Measurements from ENCODE around the gene LASP1. TPM values are rescaled to one million over a fixed set of nuclear protein-coding genes. Genes with fewer than 3 reads are reported as not detected.

The LASP1 gene
- total and polyA plus RNA-seq, 7 donors, result 8.6 to 20.1 (median 14.6) TPM

GRCh38 chr17:38915639-38915995 lies 45.8 kb downstream of the LASP1 start:
- no peak for TF ChIP-seq CTCF (IDR thresholded peaks at IDR 0.05)
- 92 to 93% (median 92%) methylated on average over 7 of the region's 7 CpGs for WGBS, 3 donors
- no peaks in the 10 kb centered on the region for H3K27me3 ChIP-seq (ENCODE audit: insufficient read depth in 3 of 3, low read length in 2 of 3)
- ATAC-seq (no peak), DNase-seq (peak in 1 of 2 donors; percentile 3)
- H3K27ac ChIP-seq, result no peak overlapping the region
- intact Hi-C loops (cut with DNase I), result no loop called here
- H3K36me3 ChIP-seq (ENCODE audit: insufficient read depth in 1 of 2, low read depth in 1 of 2), result peaks cover 3 to 49% of the 10 kb centered on the region in 2 donors
- no peaks in the 10 kb centered on the region for H3K9me3 ChIP-seq
- peaks cover 13% of the 10 kb centered on the region for H3K4me1 ChIP-seq
- H3K4me3 ChIP-seq, result no peak overlapping the region

- ATAC-seq (no peak), DNase-seq (no peak)
- Histone ChIP-seq H3K4me3 (no peak overlapping the region), H3K36me3 (ENCODE audit: insufficient read depth in 1 of 2, low read depth in 1 of 2) (peaks cover 3 to 45% of the 10 kb centered on the region in 2 donors), H3K4me1 (peaks cover 13% of the 10 kb centered on the region), H3K27me3 (ENCODE audit: insufficient read depth in 3 of 3, low read length in 2 of 3) (no peaks in the 10 kb centered on the region), H3K9me3 (no peaks in the 10 kb centered on the region), H3K27ac (no peak overlapping the region)
- intact Hi-C loops (cut with DNase I), result no loop called here
- 75 to 81% (median 77%) methylated on average over 8 of the region's 8 CpGs for WGBS, 3 donors
- TF ChIP-seq CTCF (IDR thresholded peaks at IDR 0.05), result no peak
Measured at GRCh38 chr17:38916771-38917170, 46.9 kb downstream of the LASP1 start.

GRCh38 chr17:38917259-38917658 lies 47.4 kb downstream of the LASP1 start:
- H3K4me1 ChIP-seq, result peaks cover 11% of the 10 kb centered on the region
- H3K27ac ChIP-seq, result no peak overlapping the region
- 78 to 97% (median 78%) methylated on average over 3 of the region's 3 CpGs for WGBS, 3 donors
- no peak overlapping the region for H3K4me3 ChIP-seq
- no peak for DNase-seq
- TF ChIP-seq CTCF (IDR thresholded peaks at IDR 0.05), result no peak
- intact Hi-C loops (cut with DNase I), result no loop called here
- peaks cover 3 to 45% of the 10 kb centered on the region in 2 donors for H3K36me3 ChIP-seq (ENCODE audit: insufficient read depth in 1 of 2, low read depth in 1 of 2)
- no peaks in the 10 kb centered on the region for H3K9me3 ChIP-seq
- H3K27me3 ChIP-seq (ENCODE audit: insufficient read depth in 3 of 3, low read length in 2 of 3), result no peaks in the 10 kb centered on the region
- no peak for ATAC-seq

GRCh38 chr17:38918129-38918913 lies 48.5 kb downstream of the LASP1 start:
- no peaks in the 10 kb centered on the region for H3K9me3 ChIP-seq
- no peaks in the 10 kb centered on the region for H3K27me3 ChIP-seq (ENCODE audit: insufficient read depth in 3 of 3, low read length in 2 of 3)
- H3K4me1 ChIP-seq, result peaks cover 16% of the 10 kb centered on the region
- H3K36me3 ChIP-seq (ENCODE audit: insufficient read depth in 1 of 2, low read depth in 1 of 2), result peaks cover 3 to 45% of the 10 kb centered on the region in 2 donors
- peak; percentile 56 to 85 (median 67) for ATAC-seq
- no peak overlapping the region for H3K4me3 ChIP-seq
- DNase-seq, result no peak
- 62 to 73% (median 67%) methylated on average over 33 to 37 of the region's 37 CpGs for WGBS, 3 donors
- no peak for TF ChIP-seq CTCF (IDR thresholded peaks at IDR 0.05)
- H3K27ac ChIP-seq, result no peak overlapping the region
- intact Hi-C loops (cut with DNase I), result no loop called here

GRCh38 chr17:38918916-38919315 lies 49.1 kb downstream of the LASP1 start:
- DNase-seq, result no peak
- ATAC-seq, result no peak
- 85 to 91% (median 91%) methylated on average over 5 of the region's 5 CpGs for WGBS, 3 donors
- peaks cover 16% of the 10 kb centered on the region for H3K4me1 ChIP-seq
- no peak overlapping the region for H3K27ac ChIP-seq
- H3K9me3 ChIP-seq, result no peaks in the 10 kb centered on the region
- H3K36me3 ChIP-seq (ENCODE audit: insufficient read depth in 1 of 2, low read depth in 1 of 2), result peaks cover 3 to 45% of the 10 kb centered on the region in 2 donors
- no peak overlapping the region for H3K4me3 ChIP-seq
- TF ChIP-seq CTCF (IDR thresholded peaks at IDR 0.05), result no peak
- intact Hi-C loops (cut with DNase I), result no loop called here
- H3K27me3 ChIP-seq (ENCODE audit: insufficient read depth in 3 of 3, low read length in 2 of 3), result no peaks in the 10 kb centered on the region
